ENCODE data around the gene KLHL4. TPM values are rescaled to one million over a fixed set of nuclear protein-coding genes. Genes with fewer than 3 reads are reported as not detected.

KLHL4 gene
- total and polyA plus RNA-seq, 10 of the 15 experiments (the other 5 are each of a cell fraction or from before 2014, with no cell fraction given), result 0.03 TPM; not detected in 8

GRCh38 chrX:87580862-87581261 lies 63.3 kb downstream of the KLHL4 start:
- ChIA-PET RAD21 (ENCODE audit: unreplicated experiment) (no interaction called here), SMC1A (ENCODE audit: uncharacterized antibody, unreplicated experiment) (no interaction called here), POLR2A (no interaction called here), CTCF (interaction anchor here (0.9 kb wide), 1 partner anchor 16 kb away, joined by 4 read pairs; no protein-coding TSS in a partner anchor)
- no peaks in the 10 kb centered on the region for H3K27me3 ChIP-seq (replicated peaks in 1 of 2; ENCODE audit: control insufficient read depth in 2 of 2, insufficient read depth in 2 of 2, low read length in 1 of 2)
- no peak for DNase-seq (ENCODE audit: low read depth, low spot score)
- H3K9me3 ChIP-seq (replicated peaks; ENCODE audit: control insufficient read depth, insufficient read depth, low read length), result no peaks in the 10 kb centered on the region
- ATAC-seq, result no peak
- H3K4me3 ChIP-seq, result no peak overlapping the region
- FAIRE-seq, result no peak
- H3K36me3 ChIP-seq (ENCODE audit: control insufficient read depth in 2 of 2, insufficient read depth in 2 of 2, low read length in 1 of 2), result no peaks in the 10 kb centered on the region
- H3K27ac ChIP-seq (ENCODE audit: control insufficient read depth, insufficient read depth), result no peak overlapping the region
- intact Hi-C loops (cut with micrococcal nuclease; ENCODE audit: unreplicated experiment), result loop anchor here (5.0 to 10.0 kb wide), 2 partner anchors 81 to 1034 kb away; no protein-coding TSS in a partner anchor
- H3K79me2 ChIP-seq (ENCODE audit: control insufficient read depth, insufficient read depth, low read length), result no peaks in the 10 kb centered on the region
- H4K20me1 ChIP-seq (ENCODE audit: control insufficient read depth, insufficient read depth), result no peaks in the 10 kb centered on the region
- no peak overlapping the region for H3K4me2 ChIP-seq (ENCODE audit: control insufficient read depth, insufficient read depth)
- WGBS (ENCODE audit: insufficient coverage, insufficient replicate concordance, low lambda C conversion rate, missing lambda C conversion rate), result 19% methylated on average over 2 of the region's 2 CpGs
- no TSS peak for BruUV-seq (replicated peaks)
- no peak overlapping the region for H2AFZ ChIP-seq (ENCODE audit: control insufficient read depth, low read depth, low read length)
- no peak overlapping the region for H3K9ac ChIP-seq (ENCODE audit: control insufficient read depth, insufficient read depth, low read length)
- TF ChIP-seq BACH1 (IDR thresholded peaks at IDR 0.05; ENCODE audit: borderline replicate concordance), result no peak
- TF ChIP-seq TAF1 (IDR thresholded peaks at IDR 0.05; ENCODE audit: borderline replicate concordance, low read depth, low read length), result no peak
- TF ChIP-seq ZNF622 (IDR thresholded peaks at IDR 0.05), result no peak
- TF ChIP-seq CEBPB (IDR thresholded peaks at IDR 0.05; ENCODE audit: borderline replicate concordance in 1 of 2, low read depth in 2 of 2, low read length in 2 of 2), result no peak
- TF ChIP-seq SMAD1 (IDR thresholded peaks at IDR 0.05; ENCODE audit: low read depth, partially characterized antibody), result no peak
- no peak for TF ChIP-seq NFYB (IDR thresholded peaks at IDR 0.05; ENCODE audit: insufficient read depth, low read depth, low read length)
- no peak for TF ChIP-seq KLF5 (IDR thresholded peaks at IDR 0.05; ENCODE audit: partially characterized antibody)
- no peak for TF ChIP-seq TCF12 (IDR thresholded peaks at IDR 0.05; ENCODE audit: low read depth, low read length)
- TF ChIP-seq NFYA (IDR thresholded peaks at IDR 0.05; ENCODE audit: borderline replicate concordance, low read depth, low read length), result no peak
- no peak for TF ChIP-seq MLLT1 (IDR thresholded peaks at IDR 0.05)
- no peak for TF ChIP-seq SPI1 (IDR thresholded peaks at IDR 0.05; ENCODE audit: borderline replicate concordance, insufficient read depth, low read depth, low read length)
- no peak for TF ChIP-seq USF1 (IDR thresholded peaks at IDR 0.05; ENCODE audit: borderline replicate concordance, extremely low read length, insufficient read depth, low read depth, low read length)
- no peak for TF ChIP-seq CBX5 (IDR thresholded peaks at IDR 0.05; ENCODE audit: low read depth)
- no peak for TF ChIP-seq ZNF24 (IDR thresholded peaks at IDR 0.05)
- in situ Hi-C loops (cut with MboI), result no loop called here
- no peaks in the 10 kb centered on the region for H3K4me1 ChIP-seq (ENCODE audit: control insufficient read depth, insufficient read depth, low read length)
